BE2C (cell line): ENCODE data around the gene PLXNC1.

Source experiments
- DNase-seq: peaks from one replicate; pipeline ENCODE4 v3.0.0-alpha.2; 2020
- H3K27me3 ChIP-seq: fragments of 250-450 bp; sonication (Bioruptor Pico); 2 replicates; pipeline ENCODE4 v1.5.1; 2020; ENCODE audit warnings: mild to moderate bottlenecking
- H3K36me3 ChIP-seq: fragments of 250-450 bp; sonication (Bioruptor Pico); 2 replicates; pipeline ENCODE4 v1.5.1; 2020; ENCODE audit warnings: mild to moderate bottlenecking
- H3K4me1 ChIP-seq: fragments of 250-450 bp; sonication (Bioruptor Pico); 2 replicates; pipeline ENCODE4 v1.5.1; 2020
- H3K4me3 ChIP-seq: 2 replicates; pipeline ENCODE4 v1.5.1; 2011; ENCODE audit warnings: low read depth, low read length
- H3K9me3 ChIP-seq: fragments of 250-450 bp; sonication (Bioruptor Pico); 2 replicates; pipeline ENCODE4 v1.5.1; 2020
- TF ChIP-seq, protein P1 (sequence below): IDR thresholded peaks from 2 replicates; pipeline ENCODE4 v1.5.1; 2012; ENCODE audit warnings: mild to moderate bottlenecking, low read depth, low read length

The PLXNC1 gene

GRCh38 chr12:94273272-94273671 lies 124.9 kb downstream of the PLXNC1 start:
- 0 out of 2 replicates have a peak, but pooled peaks cover 2% of the 10 kb centered on the region for H3K9me3 ChIP-seq
- H3K4me1 ChIP-seq: no peaks in the 10 kb centered on the region
- no peak for DNase-seq
- H3K36me3 ChIP-seq: no peaks in the 10 kb centered on the region
- H3K27me3 ChIP-seq: no peaks in the 10 kb centered on the region
- TF ChIP-seq, protein P1, sequence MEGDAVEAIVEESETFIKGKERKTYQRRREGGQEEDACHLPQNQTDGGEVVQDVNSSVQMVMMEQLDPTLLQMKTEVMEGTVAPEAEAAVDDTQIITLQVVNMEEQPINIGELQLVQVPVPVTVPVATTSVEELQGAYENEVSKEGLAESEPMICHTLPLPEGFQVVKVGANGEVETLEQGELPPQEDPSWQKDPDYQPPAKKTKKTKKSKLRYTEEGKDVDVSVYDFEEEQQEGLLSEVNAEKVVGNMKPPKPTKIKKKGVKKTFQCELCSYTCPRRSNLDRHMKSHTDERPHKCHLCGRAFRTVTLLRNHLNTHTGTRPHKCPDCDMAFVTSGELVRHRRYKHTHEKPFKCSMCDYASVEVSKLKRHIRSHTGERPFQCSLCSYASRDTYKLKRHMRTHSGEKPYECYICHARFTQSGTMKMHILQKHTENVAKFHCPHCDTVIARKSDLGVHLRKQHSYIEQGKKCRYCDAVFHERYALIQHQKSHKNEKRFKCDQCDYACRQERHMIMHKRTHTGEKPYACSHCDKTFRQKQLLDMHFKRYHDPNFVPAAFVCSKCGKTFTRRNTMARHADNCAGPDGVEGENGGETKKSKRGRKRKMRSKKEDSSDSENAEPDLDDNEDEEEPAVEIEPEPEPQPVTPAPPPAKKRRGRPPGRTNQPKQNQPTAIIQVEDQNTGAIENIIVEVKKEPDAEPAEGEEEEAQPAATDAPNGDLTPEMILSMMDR: no peak
- H3K4me3 ChIP-seq: no peak overlapping the region

DNA sequence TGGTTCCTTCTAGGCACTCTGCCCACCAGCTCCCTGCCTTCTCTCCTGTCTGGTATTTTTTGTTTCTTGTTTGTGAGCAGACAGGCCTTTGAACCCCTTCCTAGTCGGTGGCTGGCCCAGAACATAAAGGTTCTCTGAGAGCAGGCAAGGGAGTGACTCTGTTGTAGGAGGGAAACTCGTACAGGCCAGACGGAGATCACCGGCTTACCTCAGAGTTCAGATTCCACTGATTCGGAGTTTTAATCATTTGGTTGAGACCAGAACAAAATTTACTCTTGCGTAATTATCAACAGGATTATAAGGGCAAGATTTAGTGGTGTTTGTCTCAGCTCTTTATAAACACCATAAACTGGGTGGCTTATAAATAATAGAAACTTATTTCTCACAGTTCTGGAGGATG lies 128.3 kb downstream of the PLXNC1 start:
- no peak overlapping the region for H3K4me3 ChIP-seq
- TF ChIP-seq, protein P1: no peak
- no peaks in the 10 kb centered on the region for H3K27me3 ChIP-seq
- 0 out of 2 replicates have a peak, but pooled peaks cover 2% of the 10 kb centered on the region for H3K9me3 ChIP-seq
- DNase-seq: no peak
- H3K36me3 ChIP-seq: no peaks in the 10 kb centered on the region
- no peaks in the 10 kb centered on the region for H3K4me1 ChIP-seq

DNA sequence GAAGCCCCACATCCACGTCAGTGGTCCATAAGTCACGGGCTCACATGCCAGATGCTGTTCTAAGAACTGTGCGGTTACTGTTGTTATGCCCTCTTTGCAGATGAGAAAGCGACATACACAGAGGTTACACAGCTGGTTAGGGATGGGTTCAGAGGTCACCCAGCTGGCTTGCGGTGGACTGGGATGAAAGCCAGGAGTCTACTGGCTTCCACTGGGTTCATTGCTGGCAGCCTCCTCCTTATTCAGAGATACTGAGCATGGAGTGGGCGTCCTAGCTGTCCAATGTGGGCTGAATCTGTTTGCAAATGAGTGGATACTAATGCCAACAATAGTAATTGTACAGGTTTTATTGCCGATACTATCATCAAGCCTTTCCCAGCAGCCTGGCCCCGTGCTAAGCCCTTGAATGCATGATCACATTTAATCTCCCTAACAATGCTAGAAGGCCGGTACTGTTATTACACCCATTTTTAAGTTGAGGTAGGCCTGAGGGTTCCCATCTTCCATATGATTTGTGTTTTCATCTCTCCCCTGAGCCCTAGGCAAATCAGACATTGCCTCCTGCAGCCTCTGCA lies 129.1 kb downstream of the PLXNC1 start:
- TF ChIP-seq, protein P1: no peak
- H3K9me3 ChIP-seq: 0 out of 2 replicates have a peak, but pooled peaks cover 2% of the 10 kb centered on the region
- no peak for DNase-seq

DNA sequence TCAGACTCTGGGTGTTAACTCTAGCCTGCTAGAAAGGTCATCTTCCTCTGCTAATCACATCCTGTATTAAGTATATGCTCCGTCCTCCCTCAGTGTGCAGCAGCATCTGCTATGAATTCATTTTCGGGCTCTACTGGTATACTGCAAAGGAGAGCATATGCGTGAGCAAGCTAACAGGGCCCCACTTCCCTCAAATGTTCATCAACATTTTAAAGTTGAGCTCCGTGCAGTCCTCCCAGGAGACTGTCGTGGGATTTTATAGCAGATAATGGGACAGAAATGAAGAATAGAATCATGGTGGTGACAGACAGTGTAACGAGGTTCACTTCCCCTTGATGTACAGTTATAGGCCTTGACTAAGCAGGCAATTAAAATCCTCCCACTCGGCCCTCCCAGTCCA lies 131.7 kb downstream of the PLXNC1 start:
- Histone ChIP-seq H3K9me3 (no peaks in the 10 kb centered on the region), H3K4me3 (no peak overlapping the region), H3K27me3 (no peaks in the 10 kb centered on the region), H3K4me1 (no peaks in the 10 kb centered on the region; the same call in 1 of the 2 replicates), H3K36me3 (no peaks in the 10 kb centered on the region)
- no peak for DNase-seq
- TF ChIP-seq, protein P1: no peak

More for the DNA sequence above, 129.1 kb downstream of the PLXNC1 start:
- Histone ChIP-seq H3K4me1 (no peaks in the 10 kb centered on the region), H3K4me3 (no peak overlapping the region), H3K36me3 (no peaks in the 10 kb centered on the region), H3K27me3 (no peaks in the 10 kb centered on the region)

- no peak for DNase-seq
- no peaks in the 10 kb centered on the region for H3K27me3 ChIP-seq
- no peak overlapping the region for H3K4me3 ChIP-seq
- no peaks in the 10 kb centered on the region for H3K9me3 ChIP-seq
- TF ChIP-seq, protein P1: no peak
- H3K36me3 ChIP-seq: no peaks in the 10 kb centered on the region
- peaks cover 19% of the 10 kb centered on the region for H3K4me1 ChIP-seq
Observed at GRCh38 chr12:94282675-94283074, 134.3 kb downstream of the PLXNC1 start.

DNA sequence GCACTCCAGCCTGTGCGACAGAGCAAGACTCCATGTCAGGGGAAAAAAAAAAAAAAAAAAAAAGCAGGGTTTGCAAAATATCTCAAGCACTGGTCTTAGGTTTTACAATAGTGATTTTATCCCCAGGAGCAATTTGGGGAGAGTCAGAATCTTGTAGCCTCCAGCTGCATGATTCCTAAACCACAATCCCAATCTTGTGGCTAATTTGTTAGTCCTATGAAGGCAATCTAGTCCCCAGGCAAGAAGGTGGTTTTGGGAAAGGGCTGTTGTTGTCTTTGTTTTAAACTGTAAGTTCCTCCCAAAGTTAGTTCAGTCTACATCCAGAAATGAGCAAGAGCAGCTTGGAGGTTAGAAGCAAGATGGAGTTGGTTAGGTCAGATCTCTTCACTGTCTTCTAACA lies 135.7 kb downstream of the PLXNC1 start:
- TF ChIP-seq, protein P1: no peak
- Histone ChIP-seq H3K27me3 (no peaks in the 10 kb centered on the region), H3K9me3 (no peaks in the 10 kb centered on the region), H3K4me3 (no peak overlapping the region), H3K4me1 (peaks cover 20% of the 10 kb centered on the region), H3K36me3 (no peaks in the 10 kb centered on the region)
- DNase-seq: no peak
